GM23338 (cell line): ENCODE results near the gene TMEM132D. TPM values are rescaled to one million over a fixed set of nuclear protein-coding genes. Genes with fewer than 3 reads are reported as not detected.

Experiments used
- ATAC-seq: fragments of 200-7000 bp; cut with Tn5 transposase; 3 replicates; pipeline ENCODE4 v1.9.1; 2020
- DNase-seq: peaks from one replicate; pipeline ENCODE4 v3.0.0-alpha.2; 2015; ENCODE audit warnings: low spot score
- H2AFZ ChIP-seq: fragments of 200-600 bp; sonication (generic); 2 replicates; pipeline ENCODE4 v1.8.0; 2016; ENCODE audit warnings: antibody characterized with exemption, mild to moderate bottlenecking, moderate library complexity
- H3F3A ChIP-seq: fragments of 200-600 bp; sonication (generic); replicated peaks from 2 replicates; pipeline ENCODE4 v1.8.0; 2017; ENCODE audit warnings: antibody characterized with exemption, mixed run types, low read depth
- H3K27ac ChIP-seq: fragments of 200-600 bp; sonication (generic); 2 replicates; pipeline ENCODE4 v1.6.1; 2016; ENCODE audit warnings: low read depth
- H3K27me3 ChIP-seq: fragments of 200-600 bp; sonication (generic); 2 replicates; pipeline ENCODE4 v1.8.0; 2016; ENCODE audit warnings: mild to moderate bottlenecking, mixed run types, moderate library complexity; ENCODE audit not compliant: insufficient read depth
- H3K36me3 ChIP-seq: fragments of 200-600 bp; sonication (generic); 2 replicates; pipeline ENCODE4 v1.8.0; 2016; ENCODE audit warnings: mild to moderate bottlenecking; ENCODE audit not compliant: insufficient read depth
- H3K4me1 ChIP-seq: fragments of 200-600 bp; sonication (generic); 2 replicates; pipeline ENCODE4 v1.8.0; 2016; ENCODE audit warnings: mild to moderate bottlenecking, moderate library complexity; ENCODE audit not compliant: insufficient read depth
- H3K4me2 ChIP-seq: fragments of 200-600 bp; sonication (generic); 2 replicates; pipeline ENCODE4 v1.7.1; 2017; ENCODE audit warnings: mixed run types
- H3K4me3 ChIP-seq: fragments of 200-600 bp; sonication (generic); 2 replicates; pipeline ENCODE4 v1.6.1; 2016; ENCODE audit warnings: mixed run types
- H3K79me2 ChIP-seq: fragments of 200-600 bp; sonication (generic); replicated peaks from 2 replicates; pipeline ENCODE4 v1.8.0; 2017; ENCODE audit warnings: mild to moderate bottlenecking; ENCODE audit not compliant: insufficient read depth
- H3K9me2 ChIP-seq: fragments of 200-600 bp; sonication (generic); 2 replicates; pipeline ENCODE4 v1.8.0; 2017; ENCODE audit not compliant: insufficient read depth
- H4K20me1 ChIP-seq: fragments of 200-600 bp; sonication (generic); replicated peaks from 2 replicates; pipeline ENCODE4 v1.8.0; 2017; ENCODE audit warnings: mild to moderate bottlenecking; ENCODE audit not compliant: insufficient read depth
- H3K27ac Mint-ChIP-seq: 2 replicates; pipeline ENCODE4 v1.8.0; 2020; ENCODE audit warnings: inconsistent platforms, mild to moderate bottlenecking, moderate library complexity, mixed read lengths
- H3K27me3 Mint-ChIP-seq: 3 replicates; pipeline ENCODE4 v1.8.0; 2022; ENCODE audit warnings: low read depth, mild to moderate bottlenecking, moderate library complexity, mixed read lengths, inconsistent platforms; ENCODE audit not compliant: insufficient read depth, poor library complexity
- H3K36me3 Mint-ChIP-seq: 3 replicates; pipeline ENCODE4 v1.8.0; 2021; ENCODE audit warnings: low read depth, mild to moderate bottlenecking, inconsistent platforms, moderate library complexity, mixed read lengths
- H3K4me1 Mint-ChIP-seq: 3 replicates; pipeline ENCODE4 v1.8.0; 2020; ENCODE audit warnings: mild to moderate bottlenecking, inconsistent platforms, mixed read lengths
- H3K4me3 Mint-ChIP-seq: 3 replicates; pipeline ENCODE4 v1.8.0; 2021; ENCODE audit warnings: moderate library complexity, mild to moderate bottlenecking, inconsistent platforms, mixed read lengths
- H3K9me3 Mint-ChIP-seq: 3 replicates; pipeline ENCODE4 v1.8.0; 2020; ENCODE audit warnings: moderate library complexity, mild to moderate bottlenecking, inconsistent platforms, mixed read lengths
- CREB1 ChIP-seq: fragments of 250-450 bp; sonication (Bioruptor Pico); IDR thresholded peaks from 2 replicates; pipeline ENCODE4 v1.5.0; 2020; ENCODE audit warnings: low read depth, mild to moderate bottlenecking, moderate library complexity
- CTCF ChIP-seq, 2 experiments: fragments of 200-600 bp in 1 of 2; sonication (generic) in 1 of 2; conservative IDR thresholded peaks; 2 replicates each; pipeline versions ENCODE4 v1.5.1 to v1.6.1; 2016 to 2017; ENCODE audit warnings: antibody characterized with exemption in 2 of 2, low read depth in 2 of 2, mild to moderate bottlenecking in 2 of 2, moderate library complexity in 1 of 2
- ETS1 ChIP-seq: IDR thresholded peaks from 2 replicates; pipeline ENCODE4 v1.6.1; 2016; ENCODE audit warnings: antibody characterized with exemption
- EZH2 ChIP-seq: fragments of 200-600 bp; sonication (generic); IDR thresholded peaks from one replicate; pipeline ENCODE4 v1.8.0; 2017; ENCODE audit warnings: antibody characterized with exemption, mild to moderate bottlenecking, low read depth; ENCODE audit not compliant: unreplicated experiment
- EZH2phosphoT487 ChIP-seq: fragments of 200-600 bp; sonication (generic); IDR thresholded peaks from one replicate; pipeline ENCODE4 v1.8.1; 2018; ENCODE audit warnings: antibody characterized with exemption; ENCODE audit not compliant: unreplicated experiment
- JUNB ChIP-seq: IDR thresholded peaks from one replicate; pipeline ENCODE4 v1.6.1; 2016; ENCODE audit warnings: antibody characterized with exemption; ENCODE audit not compliant: unreplicated experiment
- POLR2AphosphoS5 ChIP-seq: IDR thresholded peaks from 2 replicates; pipeline ENCODE4 v1.6.1; 2016; ENCODE audit warnings: antibody characterized with exemption, low read depth
- REST ChIP-seq: IDR thresholded peaks from one replicate; pipeline ENCODE4 v1.6.1; 2018; ENCODE audit warnings: antibody characterized with exemption; ENCODE audit not compliant: unreplicated experiment
- STAT1 ChIP-seq: IDR thresholded peaks from one replicate; pipeline ENCODE4 v1.6.1; 2016; ENCODE audit warnings: antibody characterized with exemption; ENCODE audit not compliant: unreplicated experiment
- ZNF114 ChIP-seq: fragments of 250-450 bp; sonication (Bioruptor Pico); IDR thresholded peaks from 2 replicates; pipeline ENCODE4 v1.5.0; 2020; ENCODE audit warnings: mild to moderate bottlenecking, moderate library complexity
- ZNF331 ChIP-seq: fragments of 250-450 bp; sonication (Bioruptor Pico); IDR thresholded peaks from 2 replicates; pipeline ENCODE4 v1.5.0; 2020; ENCODE audit warnings: low read depth, mild to moderate bottlenecking, moderate library complexity
- ZNF462 ChIP-seq: fragments of 250-450 bp; sonication (Bioruptor Pico); IDR thresholded peaks from 2 replicates; pipeline ENCODE4 v1.5.0; 2020; ENCODE audit warnings: mild to moderate bottlenecking, moderate library complexity
- polyA plus RNA-seq: library from polyadenylated mRNA; unstranded; fragments of >200 nt; fragmentation: Nextera tagmentation; extraction: Ambion mirVana; gene quantifications from 2 replicates; pipeline ENCODE4 v1.2.1, GENCODE V29; 2016
- total RNA-seq: library from RNA; depleted of rRNA; stranded (reverse); fragments of >200 nt; shearing (Covaris generic); gene quantifications from 2 replicates; pipeline ENCODE4 v1.2.3, GENCODE V29; 2014

Gene TMEM132D
- total and polyA plus RNA-seq, 2 experiments from 2014 or later: 0.44 to 5.3 TPM

GRCh38 chr12:129226851-129227250 is 677.0 kb downstream of the TMEM132D start (continued):
- TF ChIP-seq ETS1 (no peak), ZNF114 (CRISPR knock-in tag) (no peak)

GRCh38 chr12:129226005-129226404 is 677.8 kb downstream of the TMEM132D start:
- ATAC-seq: no peak
- no peaks in the 10 kb centered on the region for H4K20me1 ChIP-seq
- no peaks in the 10 kb centered on the region for H3K9me2 ChIP-seq
- TF ChIP-seq ZNF331 (no peak), ETS1 (no peak), EZH2phosphoT487 (no peak), POLR2AphosphoS5 (no peak), EZH2 (no peak), CTCF (conservative IDR thresholded peaks at IDR 0.05; ENCODE audit: low read depth in 2 of 2) (no peak), ZNF462 (CRISPR knock-in tag) (no peak), ZNF114 (CRISPR knock-in tag) (no peak), REST (no peak), STAT1 (no peak), CREB1 (CRISPR knock-in tag) (no peak), JUNB (no peak)

More at GRCh38 chr12:129226005-129226404, 677.8 kb downstream of the TMEM132D start:
- no peaks in the 10 kb centered on the region for H3K79me2 ChIP-seq
- no peak overlapping the region for H3K4me2 ChIP-seq
- no peaks in the 10 kb centered on the region for H3K27me3 ChIP-seq
- no peak for DNase-seq
- H2AFZ ChIP-seq: no peak overlapping the region
- Mint-ChIP-seq H3K4me3 (no peak overlapping the region), H3K9me3 (peaks cover 92% of the 10 kb centered on the region), H3K36me3 (peaks cover 31% of the 10 kb centered on the region), H3K27me3 (peaks cover 3% of the 10 kb centered on the region), H3K27ac (no peak overlapping the region), H3K4me1 (no peaks in the 10 kb centered on the region)
- H3F3A ChIP-seq: no peaks in the 10 kb centered on the region
- H3K27ac ChIP-seq: no peak overlapping the region
- H3K36me3 ChIP-seq: no peaks in the 10 kb centered on the region
- no peaks in the 10 kb centered on the region for H3K4me1 ChIP-seq
- H3K4me3 ChIP-seq: no peak overlapping the region
